Measurements from ENCODE around the gene C5AR2. TPM values are rescaled to one million over a fixed set of nuclear protein-coding genes. Genes with fewer than 3 reads are reported as not detected.

The C5AR2 gene
- total and polyA plus RNA-seq, 2 experiments from 2014 or later, result 0.28 TPM; not detected in 1

GRCh38 chr19:47312366-47313006, 19.5 kb upstream of the C5AR2 start:
- no peaks in the 10 kb centered on the region for H3K9me2 ChIP-seq (ENCODE audit: insufficient read depth)
- no peak for TF ChIP-seq POLR2AphosphoS5 (IDR thresholded peaks at IDR 0.05; ENCODE audit: low read depth)
- TF ChIP-seq ZNF462 (CRISPR knock-in tag; IDR thresholded peaks at IDR 0.05), result no peak
- TF ChIP-seq ZNF114 (CRISPR knock-in tag; IDR thresholded peaks at IDR 0.05), result no peak
- TF ChIP-seq ZNF331 (CRISPR knock-in tag; IDR thresholded peaks at IDR 0.05; ENCODE audit: low read depth), result no peak
- TF ChIP-seq REST (IDR thresholded peaks at IDR 0.05; ENCODE audit: unreplicated experiment), result no peak
- no peak for TF ChIP-seq CREB1 (CRISPR knock-in tag; IDR thresholded peaks at IDR 0.05; ENCODE audit: low read depth)
- TF ChIP-seq EZH2 (IDR thresholded peaks at IDR 0.05; ENCODE audit: low read depth, unreplicated experiment), result no peak
- TF ChIP-seq JUNB (IDR thresholded peaks at IDR 0.05; ENCODE audit: unreplicated experiment), result no peak
- TF ChIP-seq STAT1 (IDR thresholded peaks at IDR 0.05; ENCODE audit: unreplicated experiment), result no peak
- TF ChIP-seq, protein P1, sequence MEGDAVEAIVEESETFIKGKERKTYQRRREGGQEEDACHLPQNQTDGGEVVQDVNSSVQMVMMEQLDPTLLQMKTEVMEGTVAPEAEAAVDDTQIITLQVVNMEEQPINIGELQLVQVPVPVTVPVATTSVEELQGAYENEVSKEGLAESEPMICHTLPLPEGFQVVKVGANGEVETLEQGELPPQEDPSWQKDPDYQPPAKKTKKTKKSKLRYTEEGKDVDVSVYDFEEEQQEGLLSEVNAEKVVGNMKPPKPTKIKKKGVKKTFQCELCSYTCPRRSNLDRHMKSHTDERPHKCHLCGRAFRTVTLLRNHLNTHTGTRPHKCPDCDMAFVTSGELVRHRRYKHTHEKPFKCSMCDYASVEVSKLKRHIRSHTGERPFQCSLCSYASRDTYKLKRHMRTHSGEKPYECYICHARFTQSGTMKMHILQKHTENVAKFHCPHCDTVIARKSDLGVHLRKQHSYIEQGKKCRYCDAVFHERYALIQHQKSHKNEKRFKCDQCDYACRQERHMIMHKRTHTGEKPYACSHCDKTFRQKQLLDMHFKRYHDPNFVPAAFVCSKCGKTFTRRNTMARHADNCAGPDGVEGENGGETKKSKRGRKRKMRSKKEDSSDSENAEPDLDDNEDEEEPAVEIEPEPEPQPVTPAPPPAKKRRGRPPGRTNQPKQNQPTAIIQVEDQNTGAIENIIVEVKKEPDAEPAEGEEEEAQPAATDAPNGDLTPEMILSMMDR (conservative IDR thresholded peaks at IDR 0.05; ENCODE audit: low read depth in 2 of 2), result no peak
- TF ChIP-seq ETS1 (IDR thresholded peaks at IDR 0.05), result no peak
- H2AFZ ChIP-seq, result no peak overlapping the region
- H3K4me1 ChIP-seq (ENCODE audit: insufficient read depth), result no peaks in the 10 kb centered on the region
- no peak for DNase-seq (ENCODE audit: low spot score)
- no peaks in the 10 kb centered on the region for H3K4me1 Mint-ChIP-seq
- no peak for ATAC-seq
- no peak overlapping the region for H3K27ac Mint-ChIP-seq
- H3K79me2 ChIP-seq (replicated peaks; ENCODE audit: insufficient read depth), result no peaks in the 10 kb centered on the region
- H3K4me2 ChIP-seq, result no peak overlapping the region
- H3F3A ChIP-seq (replicated peaks; ENCODE audit: low read depth), result no peaks in the 10 kb centered on the region
- no peak overlapping the region for H3K27ac ChIP-seq (ENCODE audit: low read depth)
- no peak overlapping the region for H3K4me3 Mint-ChIP-seq
- H3K36me3 Mint-ChIP-seq (ENCODE audit: low read depth), result no peaks in the 10 kb centered on the region
- H4K20me1 ChIP-seq (replicated peaks; ENCODE audit: insufficient read depth), result no peaks in the 10 kb centered on the region
- H3K36me3 ChIP-seq (ENCODE audit: insufficient read depth), result no peaks in the 10 kb centered on the region
- H3K9me3 Mint-ChIP-seq, result peaks cover 3% of the 10 kb centered on the region; the same call in 1 of the 3 replicates
- H3K27me3 Mint-ChIP-seq (ENCODE audit: insufficient read depth, low read depth, poor library complexity), result peaks cover 7% of the 10 kb centered on the region
- no peak overlapping the region for H3K4me3 ChIP-seq
- no peaks in the 10 kb centered on the region for H3K27me3 ChIP-seq (ENCODE audit: insufficient read depth)

All from GM23338 (cell line).